ENCODE measurements around the gene PPARA. TPM values are rescaled to one million over a fixed set of nuclear protein-coding genes. Genes with fewer than 3 reads are reported as not detected.

PPARA gene
- total and polyA plus RNA-seq, 11 donors: 21.1 to 96.4 (median 80.4) TPM

DNA sequence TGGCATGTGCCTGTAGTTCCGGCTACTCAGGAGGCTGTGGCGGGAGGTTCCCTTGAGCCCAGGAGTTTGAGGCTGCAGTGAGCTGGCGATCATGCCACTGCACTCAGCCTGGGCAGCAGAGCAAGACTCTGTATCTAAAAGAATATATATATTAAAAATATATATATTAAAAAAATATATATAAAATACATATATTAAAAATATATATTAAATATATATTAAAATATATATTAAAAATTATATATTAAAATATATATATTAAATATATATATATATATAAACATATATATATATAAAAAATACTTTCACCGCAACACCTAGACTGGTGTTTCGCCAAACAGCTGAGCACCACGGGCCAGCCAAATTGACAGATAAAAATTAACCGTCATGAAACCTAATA, 126.2 kb downstream of the PPARA start:
- WGBS, 4 donors: 82 to 91% (median 84%) methylated on average over 7 of the region's 7 CpGs
- Histone ChIP-seq H3K36me3 (peaks cover 0 to 100% (median 93%) of the 10 kb centered on the region in 9 donors), H3K4me1 (peaks cover 0 to 31% (median 10%) of the 10 kb centered on the region in 12 donors), H3K27me3 (no peaks in the 10 kb centered on the region), H3K27ac (no peak overlapping the region), H3K9me3 (no peaks in the 10 kb centered on the region), H3K4me3 (no peak overlapping the region)
- intact Hi-C loops (cut with DNase I): no loop called here
- ATAC-seq: no peak
- no peak for DNase-seq
- no peak for TF ChIP-seq POLR2A (IDR thresholded peaks at IDR 0.05)
- TF ChIP-seq, protein P1, sequence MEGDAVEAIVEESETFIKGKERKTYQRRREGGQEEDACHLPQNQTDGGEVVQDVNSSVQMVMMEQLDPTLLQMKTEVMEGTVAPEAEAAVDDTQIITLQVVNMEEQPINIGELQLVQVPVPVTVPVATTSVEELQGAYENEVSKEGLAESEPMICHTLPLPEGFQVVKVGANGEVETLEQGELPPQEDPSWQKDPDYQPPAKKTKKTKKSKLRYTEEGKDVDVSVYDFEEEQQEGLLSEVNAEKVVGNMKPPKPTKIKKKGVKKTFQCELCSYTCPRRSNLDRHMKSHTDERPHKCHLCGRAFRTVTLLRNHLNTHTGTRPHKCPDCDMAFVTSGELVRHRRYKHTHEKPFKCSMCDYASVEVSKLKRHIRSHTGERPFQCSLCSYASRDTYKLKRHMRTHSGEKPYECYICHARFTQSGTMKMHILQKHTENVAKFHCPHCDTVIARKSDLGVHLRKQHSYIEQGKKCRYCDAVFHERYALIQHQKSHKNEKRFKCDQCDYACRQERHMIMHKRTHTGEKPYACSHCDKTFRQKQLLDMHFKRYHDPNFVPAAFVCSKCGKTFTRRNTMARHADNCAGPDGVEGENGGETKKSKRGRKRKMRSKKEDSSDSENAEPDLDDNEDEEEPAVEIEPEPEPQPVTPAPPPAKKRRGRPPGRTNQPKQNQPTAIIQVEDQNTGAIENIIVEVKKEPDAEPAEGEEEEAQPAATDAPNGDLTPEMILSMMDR (IDR thresholded peaks at IDR 0.05): no peak

DNA sequence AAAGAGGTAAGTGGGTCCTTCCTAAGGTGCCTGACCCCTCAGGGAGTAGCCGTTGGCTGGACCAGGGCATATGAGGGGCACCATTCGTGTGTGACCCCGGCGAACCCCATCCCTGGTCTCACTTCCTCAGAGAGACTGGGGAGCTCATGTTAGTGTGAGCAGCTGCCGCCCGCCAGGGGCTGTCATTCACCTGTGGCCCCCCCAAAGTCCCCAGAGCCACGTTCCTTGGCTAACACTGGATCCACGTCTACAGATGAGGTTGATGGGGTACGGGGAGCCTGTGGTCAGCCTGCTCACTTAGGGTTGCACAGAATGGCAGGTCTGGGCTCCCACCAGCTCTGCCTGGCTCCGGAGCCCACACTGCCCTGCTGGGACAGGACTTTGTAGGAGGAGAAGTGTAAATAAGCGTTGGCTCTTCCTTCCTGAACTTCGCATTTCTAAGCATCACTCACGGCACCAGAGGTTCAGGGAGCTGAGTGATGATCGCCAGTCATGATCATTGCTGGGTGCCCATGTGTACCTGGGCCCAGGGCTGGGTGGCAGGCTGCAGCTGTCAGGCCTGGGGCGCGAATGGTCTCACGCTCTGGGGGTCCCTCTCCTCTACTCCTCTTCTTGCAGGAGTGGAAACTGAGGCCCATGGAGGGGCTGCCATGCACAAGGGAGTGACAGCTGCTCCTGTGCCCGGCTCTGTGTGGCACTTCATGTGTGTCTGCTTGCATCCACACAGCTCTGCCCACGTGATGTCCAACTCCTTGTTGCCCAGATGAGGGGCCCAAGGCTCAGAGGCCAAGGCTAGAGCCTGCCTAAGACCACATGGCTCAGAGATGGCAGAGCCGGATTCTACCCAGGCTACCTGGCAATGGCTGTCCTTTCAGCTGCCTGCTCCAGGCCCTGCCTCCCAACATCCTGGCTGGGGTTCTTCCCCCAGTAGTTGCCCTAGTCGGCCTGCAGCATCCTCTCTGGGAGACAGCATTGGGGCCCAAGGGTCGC, 128.6 kb downstream of the PPARA start:
- H3K9me3 ChIP-seq: no peaks in the 10 kb centered on the region
- ATAC-seq: no peak
- 82 to 96% (median 92%) methylated on average over 10 to 22 of the region's 22 CpGs for whole genome bisulfite sequencing, 4 donors
- intact Hi-C loops (cut with DNase I): no loop called here
- TF ChIP-seq POLR2A (IDR thresholded peaks at IDR 0.05): no peak
- TF ChIP-seq, protein P1 (IDR thresholded peaks at IDR 0.05): no peak
- peaks cover 0 to 23% (median 10%) of the 10 kb centered on the region in 12 donors for H3K4me1 ChIP-seq
- DNase-seq: no peak
- H3K27me3 ChIP-seq: no peaks in the 10 kb centered on the region
- peak overlapping the region in 1 of 12 donors; percentile 70 for H3K27ac ChIP-seq
- H3K4me3 ChIP-seq: no peak overlapping the region
- peaks cover 4 to 99% (median 93%) of the 10 kb centered on the region in 9 donors for H3K36me3 ChIP-seq

DNA sequence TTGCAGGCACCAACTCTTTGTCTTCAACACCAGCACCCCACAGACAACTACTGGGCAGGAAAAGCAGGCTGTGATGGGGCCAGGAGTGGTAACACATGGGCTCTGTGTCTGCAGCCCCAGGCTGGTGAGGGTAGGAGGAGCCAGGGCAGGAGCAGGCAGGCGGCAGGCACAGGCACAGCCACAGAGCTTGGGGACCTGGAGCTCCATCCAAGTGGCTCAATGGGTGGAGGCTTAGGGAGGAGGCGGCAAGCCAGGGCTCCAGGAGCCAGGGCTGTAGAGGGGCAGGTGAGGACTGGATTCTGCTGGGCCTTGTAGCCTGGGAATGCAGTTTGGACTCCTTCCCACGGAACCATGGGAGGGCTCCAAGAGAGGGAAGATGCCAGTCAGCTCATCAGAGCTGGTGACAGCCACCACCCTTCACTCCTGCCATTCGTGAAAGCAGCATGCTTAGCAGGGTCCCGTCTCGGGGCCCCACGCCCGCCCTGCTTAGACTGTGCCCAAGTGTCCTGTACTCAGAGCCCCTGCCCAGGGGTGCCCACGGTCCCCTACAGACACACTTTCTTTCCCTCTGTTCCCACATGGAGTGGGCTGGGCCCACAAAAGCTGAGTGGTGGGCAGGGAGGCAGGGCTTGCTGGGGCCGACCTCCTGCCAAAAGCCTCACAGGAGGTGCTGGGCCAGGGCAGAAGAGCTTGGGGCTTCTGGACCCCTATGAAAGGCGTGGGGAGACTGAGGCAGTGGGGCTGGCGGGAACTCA, 129.9 kb downstream of the PPARA start:
- peak in 1 of 5 donors; percentile 62 for DNase-seq

More for the DNA sequence above, 129.9 kb downstream of the PPARA start:
- intact Hi-C loops (cut with DNase I): no loop called here
- Histone ChIP-seq H3K36me3 (peaks cover 4 to 99% (median 93%) of the 10 kb centered on the region in 9 donors), H3K4me1 (peaks cover 0 to 23% (median 10%) of the 10 kb centered on the region in 12 donors), H3K27me3 (no peaks in the 10 kb centered on the region), H3K9me3 (no peaks in the 10 kb centered on the region), H3K4me3 (no peak overlapping the region), H3K27ac (peak overlapping the region in 10 of 12 donors; percentile 43 to 80 (median 57))
- ATAC-seq: peak; percentile 27 to 62 (median 61)
- TF ChIP-seq, protein P1 (IDR thresholded peaks at IDR 0.05): no peak
- no peak for TF ChIP-seq POLR2A (IDR thresholded peaks at IDR 0.05)
- WGBS, 4 donors: 73 to 90% (median 77%) methylated on average over 5 to 12 of the region's 12 CpGs
